Measurements from ENCODE around the gene DNAJC27. TPM values are rescaled to one million over a fixed set of nuclear protein-coding genes. Genes with fewer than 3 reads are reported as not detected.

DNAJC27 gene
- total and polyA plus RNA-seq, 9 of the 15 experiments (the other 6 are each of a cell fraction or from before 2014, with no cell fraction given): 0.53 to 5.9 (median 3.0) TPM

DNA sequence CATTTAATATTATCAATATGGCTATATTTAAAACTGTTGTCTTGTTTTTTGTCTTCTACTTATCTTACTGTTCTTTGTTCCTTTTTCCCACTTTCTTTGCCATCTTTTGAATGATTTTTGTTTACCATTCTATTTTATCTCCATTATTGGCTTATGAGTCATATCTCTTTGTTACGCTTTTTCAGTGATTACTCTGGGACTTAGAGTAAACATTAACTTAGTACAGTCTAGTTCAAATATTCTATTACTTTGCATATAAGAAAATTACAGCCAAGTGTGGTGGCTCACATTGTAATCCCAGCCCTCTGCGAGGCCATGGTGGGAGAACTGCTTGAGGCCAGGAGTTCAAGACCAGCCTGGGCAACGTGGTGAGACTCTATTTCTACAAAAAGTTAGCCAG lies 77.8 kb downstream of the DNAJC27 start:
- H3K9me3 ChIP-seq (replicated peaks; ENCODE audit: control insufficient read depth, insufficient read depth, low read depth, low read length): peaks cover 17% of the 10 kb centered on the region
- H4K20me1 ChIP-seq (replicated peaks; ENCODE audit: control insufficient read depth, insufficient read depth, low read length): no peaks in the 10 kb centered on the region
- 55% methylated on average over 3 of the region's 3 CpGs for WGBS (ENCODE audit: insufficient coverage, low coverage, missing lambda C conversion rate)
- no peak overlapping the region for H3K4me3 ChIP-seq
- CTCF ChIA-PET (ENCODE audit: low intra/inter-chr PET ratio): no interaction called here
- H3K4me1 ChIP-seq (replicated peaks in 1 of 2; ENCODE audit: control insufficient read depth in 2 of 2, insufficient read depth in 2 of 2, low read length in 2 of 2): no peaks in the 10 kb centered on the region
- H3K36me3 ChIP-seq (ENCODE audit: control insufficient read depth, insufficient read depth, low read length): peaks cover 26% of the 10 kb centered on the region
- H3K27ac ChIP-seq (ENCODE audit: extremely low read depth, low read depth, low read length): no peak overlapping the region
- no peak for DNase-seq (ENCODE audit: extremely low read depth in 1 of 4, low spot score in 3 of 4)
- intact Hi-C loops (cut with micrococcal nuclease): no loop called here
- POLR2A ChIA-PET: interaction anchor here (0.9 kb wide), 1 partner anchor 20 kb away, joined by 3 read pairs; no protein-coding TSS in a partner anchor
- ATAC-seq: no peak
- in situ Hi-C loops (cut with MboI): no loop called here
- H3K4me2 ChIP-seq (ENCODE audit: insufficient read depth, low read length): no peak overlapping the region
- no peak for TF ChIP-seq HDAC6 (IDR thresholded peaks at IDR 0.05; ENCODE audit: low read depth, low read length)
- TF ChIP-seq, protein P1, sequence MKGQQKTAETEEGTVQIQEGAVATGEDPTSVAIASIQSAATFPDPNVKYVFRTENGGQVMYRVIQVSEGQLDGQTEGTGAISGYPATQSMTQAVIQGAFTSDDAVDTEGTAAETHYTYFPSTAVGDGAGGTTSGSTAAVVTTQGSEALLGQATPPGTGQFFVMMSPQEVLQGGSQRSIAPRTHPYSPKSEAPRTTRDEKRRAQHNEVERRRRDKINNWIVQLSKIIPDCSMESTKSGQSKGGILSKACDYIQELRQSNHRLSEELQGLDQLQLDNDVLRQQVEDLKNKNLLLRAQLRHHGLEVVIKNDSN (CRISPR knock-in tag; IDR thresholded peaks at IDR 0.05): no peak
- TF ChIP-seq ERF (CRISPR knock-in tag; IDR thresholded peaks at IDR 0.05): no peak
- TF ChIP-seq, protein P2, sequence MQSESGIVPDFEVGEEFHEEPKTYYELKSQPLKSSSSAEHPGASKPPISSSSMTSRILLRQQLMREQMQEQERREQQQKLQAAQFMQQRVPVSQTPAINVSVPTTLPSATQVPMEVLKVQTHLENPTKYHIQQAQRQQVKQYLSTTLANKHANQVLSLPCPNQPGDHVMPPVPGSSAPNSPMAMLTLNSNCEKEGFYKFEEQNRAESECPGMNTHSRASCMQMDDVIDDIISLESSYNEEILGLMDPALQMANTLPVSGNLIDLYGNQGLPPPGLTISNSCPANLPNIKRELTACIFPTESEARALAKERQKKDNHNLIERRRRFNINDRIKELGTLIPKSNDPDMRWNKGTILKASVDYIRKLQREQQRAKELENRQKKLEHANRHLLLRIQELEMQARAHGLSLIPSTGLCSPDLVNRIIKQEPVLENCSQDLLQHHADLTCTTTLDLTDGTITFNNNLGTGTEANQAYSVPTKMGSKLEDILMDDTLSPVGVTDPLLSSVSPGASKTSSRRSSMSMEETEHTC (IDR thresholded peaks at IDR 0.05): no peak
- TF ChIP-seq, protein P3, sequence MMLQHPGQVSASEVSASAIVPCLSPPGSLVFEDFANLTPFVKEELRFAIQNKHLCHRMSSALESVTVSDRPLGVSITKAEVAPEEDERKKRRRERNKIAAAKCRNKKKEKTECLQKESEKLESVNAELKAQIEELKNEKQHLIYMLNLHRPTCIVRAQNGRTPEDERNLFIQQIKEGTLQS (IDR thresholded peaks at IDR 0.05): 0 out of 2 replicates have a peak, but pooled peaks have one; percentile 16
- TF ChIP-seq, protein P3 (CRISPR knock-in tag; conservative IDR thresholded peaks at IDR 0.05): no peak
- TF ChIP-seq, protein P4, sequence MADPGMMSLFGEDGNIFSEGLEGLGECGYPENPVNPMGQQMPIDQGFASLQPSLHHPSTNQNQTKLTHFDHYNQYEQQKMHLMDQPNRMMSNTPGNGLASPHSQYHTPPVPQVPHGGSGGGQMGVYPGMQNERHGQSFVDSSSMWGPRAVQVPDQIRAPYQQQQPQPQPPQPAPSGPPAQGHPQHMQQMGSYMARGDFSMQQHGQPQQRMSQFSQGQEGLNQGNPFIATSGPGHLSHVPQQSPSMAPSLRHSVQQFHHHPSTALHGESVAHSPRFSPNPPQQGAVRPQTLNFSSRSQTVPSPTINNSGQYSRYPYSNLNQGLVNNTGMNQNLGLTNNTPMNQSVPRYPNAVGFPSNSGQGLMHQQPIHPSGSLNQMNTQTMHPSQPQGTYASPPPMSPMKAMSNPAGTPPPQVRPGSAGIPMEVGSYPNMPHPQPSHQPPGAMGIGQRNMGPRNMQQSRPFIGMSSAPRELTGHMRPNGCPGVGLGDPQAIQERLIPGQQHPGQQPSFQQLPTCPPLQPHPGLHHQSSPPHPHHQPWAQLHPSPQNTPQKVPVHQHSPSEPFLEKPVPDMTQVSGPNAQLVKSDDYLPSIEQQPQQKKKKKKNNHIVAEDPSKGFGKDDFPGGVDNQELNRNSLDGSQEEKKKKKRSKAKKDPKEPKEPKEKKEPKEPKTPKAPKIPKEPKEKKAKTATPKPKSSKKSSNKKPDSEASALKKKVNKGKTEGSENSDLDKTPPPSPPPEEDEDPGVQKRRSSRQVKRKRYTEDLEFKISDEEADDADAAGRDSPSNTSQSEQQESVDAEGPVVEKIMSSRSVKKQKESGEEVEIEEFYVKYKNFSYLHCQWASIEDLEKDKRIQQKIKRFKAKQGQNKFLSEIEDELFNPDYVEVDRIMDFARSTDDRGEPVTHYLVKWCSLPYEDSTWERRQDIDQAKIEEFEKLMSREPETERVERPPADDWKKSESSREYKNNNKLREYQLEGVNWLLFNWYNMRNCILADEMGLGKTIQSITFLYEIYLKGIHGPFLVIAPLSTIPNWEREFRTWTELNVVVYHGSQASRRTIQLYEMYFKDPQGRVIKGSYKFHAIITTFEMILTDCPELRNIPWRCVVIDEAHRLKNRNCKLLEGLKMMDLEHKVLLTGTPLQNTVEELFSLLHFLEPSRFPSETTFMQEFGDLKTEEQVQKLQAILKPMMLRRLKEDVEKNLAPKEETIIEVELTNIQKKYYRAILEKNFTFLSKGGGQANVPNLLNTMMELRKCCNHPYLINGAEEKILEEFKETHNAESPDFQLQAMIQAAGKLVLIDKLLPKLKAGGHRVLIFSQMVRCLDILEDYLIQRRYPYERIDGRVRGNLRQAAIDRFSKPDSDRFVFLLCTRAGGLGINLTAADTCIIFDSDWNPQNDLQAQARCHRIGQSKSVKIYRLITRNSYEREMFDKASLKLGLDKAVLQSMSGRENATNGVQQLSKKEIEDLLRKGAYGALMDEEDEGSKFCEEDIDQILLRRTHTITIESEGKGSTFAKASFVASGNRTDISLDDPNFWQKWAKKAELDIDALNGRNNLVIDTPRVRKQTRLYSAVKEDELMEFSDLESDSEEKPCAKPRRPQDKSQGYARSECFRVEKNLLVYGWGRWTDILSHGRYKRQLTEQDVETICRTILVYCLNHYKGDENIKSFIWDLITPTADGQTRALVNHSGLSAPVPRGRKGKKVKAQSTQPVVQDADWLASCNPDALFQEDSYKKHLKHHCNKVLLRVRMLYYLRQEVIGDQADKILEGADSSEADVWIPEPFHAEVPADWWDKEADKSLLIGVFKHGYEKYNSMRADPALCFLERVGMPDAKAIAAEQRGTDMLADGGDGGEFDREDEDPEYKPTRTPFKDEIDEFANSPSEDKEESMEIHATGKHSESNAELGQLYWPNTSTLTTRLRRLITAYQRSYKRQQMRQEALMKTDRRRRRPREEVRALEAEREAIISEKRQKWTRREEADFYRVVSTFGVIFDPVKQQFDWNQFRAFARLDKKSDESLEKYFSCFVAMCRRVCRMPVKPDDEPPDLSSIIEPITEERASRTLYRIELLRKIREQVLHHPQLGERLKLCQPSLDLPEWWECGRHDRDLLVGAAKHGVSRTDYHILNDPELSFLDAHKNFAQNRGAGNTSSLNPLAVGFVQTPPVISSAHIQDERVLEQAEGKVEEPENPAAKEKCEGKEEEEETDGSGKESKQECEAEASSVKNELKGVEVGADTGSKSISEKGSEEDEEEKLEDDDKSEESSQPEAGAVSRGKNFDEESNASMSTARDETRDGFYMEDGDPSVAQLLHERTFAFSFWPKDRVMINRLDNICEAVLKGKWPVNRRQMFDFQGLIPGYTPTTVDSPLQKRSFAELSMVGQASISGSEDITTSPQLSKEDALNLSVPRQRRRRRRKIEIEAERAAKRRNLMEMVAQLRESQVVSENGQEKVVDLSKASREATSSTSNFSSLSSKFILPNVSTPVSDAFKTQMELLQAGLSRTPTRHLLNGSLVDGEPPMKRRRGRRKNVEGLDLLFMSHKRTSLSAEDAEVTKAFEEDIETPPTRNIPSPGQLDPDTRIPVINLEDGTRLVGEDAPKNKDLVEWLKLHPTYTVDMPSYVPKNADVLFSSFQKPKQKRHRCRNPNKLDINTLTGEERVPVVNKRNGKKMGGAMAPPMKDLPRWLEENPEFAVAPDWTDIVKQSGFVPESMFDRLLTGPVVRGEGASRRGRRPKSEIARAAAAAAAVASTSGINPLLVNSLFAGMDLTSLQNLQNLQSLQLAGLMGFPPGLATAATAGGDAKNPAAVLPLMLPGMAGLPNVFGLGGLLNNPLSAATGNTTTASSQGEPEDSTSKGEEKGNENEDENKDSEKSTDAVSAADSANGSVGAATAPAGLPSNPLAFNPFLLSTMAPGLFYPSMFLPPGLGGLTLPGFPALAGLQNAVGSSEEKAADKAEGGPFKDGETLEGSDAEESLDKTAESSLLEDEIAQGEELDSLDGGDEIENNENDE (IDR thresholded peaks at IDR 0.05; ENCODE audit: low read depth, low read length): no peak
- FAIRE-seq: no peak
- no peaks in the 10 kb centered on the region for H3K27me3 ChIP-seq (ENCODE audit: control insufficient read depth in 2 of 2, insufficient read depth in 2 of 2, low read length in 2 of 2)
- BruUV-seq (replicated peaks): no TSS peak
- H3K9me1 ChIP-seq (ENCODE audit: control insufficient read depth, insufficient read depth, low read length): no peaks in the 10 kb centered on the region
- H3K9ac ChIP-seq (ENCODE audit: insufficient read depth in 1 of 2, low read depth in 2 of 2, low read length in 2 of 2): no peak overlapping the region
- H3K79me2 ChIP-seq (ENCODE audit: control insufficient read depth, insufficient read depth, low read length): no peaks in the 10 kb centered on the region
- no peak overlapping the region for H2AFZ ChIP-seq (ENCODE audit: low read depth, low read length)

Measured in K562 (cell line).